K562 (cell line): Measurements from ENCODE around the gene CTNNA3. TPM values are rescaled to one million over a fixed set of nuclear protein-coding genes. Genes with fewer than 3 reads are reported as not detected.

Experiments
- ATAC-seq: fragments of 200-7000 bp; cut with Tn5 transposase; 3 replicates; pipeline ENCODE4 v1.9.1; 2020; ENCODE audit warnings: moderate library complexity
- BruUV-seq: library from RNA; stranded (reverse); fragments of 400-500 nt; replicated peaks from 2 replicates; lab custom pipeline; 2021; lab: Mats Ljungman, UMichigan
- CTCF ChIA-PET: fragments of 300-600 bp; formaldehyde crosslinking; extraction: SDS; loops from one replicate; lab custom pipeline; 2021; ENCODE audit warnings: low intra/inter-chr PET ratio; lab: Yijun Ruan, JAX
- POLR2A ChIA-PET: fragments of 300-600, 350-650 bp; sonication (Branson Sonifier 250); formaldehyde crosslinking; extraction: SDS; loops from one replicate; lab custom pipeline; 2021; ENCODE audit warnings: antibody characterized with exemption, inconsistent platforms; lab: Yijun Ruan, JAX
- DNase-seq, 4 experiments: peaks; one replicate each; pipeline versions ENCODE4 v3.0.0 to v3.0.0-alpha.2; 2011 to 2018; ENCODE audit warnings: low spot score in 3 of 4, mixed read lengths in 3 of 4; ENCODE audit errors: extremely low read depth in 1 of 4
- FAIRE-seq: peaks from 2 replicates; lab custom pipeline; 2011; peaks lifted over from hg19 to GRCh38; lab: Jason Lieb, UNC
- H2AFZ ChIP-seq: 2 replicates; pipeline ENCODE4 v1.6.0; 2011; ENCODE audit warnings: low read depth, low read length, control low read depth, inconsistent platforms
- H3K27ac ChIP-seq: fragments of 200-600 bp; 3 replicates; pipeline ENCODE4 v1.8.0; 2011; ENCODE audit warnings: low read depth, mild to moderate bottlenecking, control low read depth, inconsistent platforms, low read length, moderate library complexity, mixed read lengths; ENCODE audit errors: extremely low read depth
- H3K27me3 ChIP-seq, 2 experiments: fragments of 300-600 bp in 1 of 2; 2 replicates in 1 of 2; 3 replicates in 1 of 2; pipeline versions ENCODE4 v1.6.0 to v1.8.0; 2011; ENCODE audit warnings: inconsistent platforms in 2 of 2, low read length in 2 of 2, mild to moderate bottlenecking in 1 of 2, mixed read lengths in 1 of 2, moderate library complexity in 1 of 2; ENCODE audit not compliant: control insufficient read depth in 2 of 2, insufficient read depth in 2 of 2
- H3K36me3 ChIP-seq: fragments of 300-600 bp; 3 replicates; pipeline ENCODE4 v1.8.0; 2011; ENCODE audit warnings: mild to moderate bottlenecking, low read length, inconsistent platforms; ENCODE audit not compliant: control insufficient read depth, insufficient read depth
- H3K4me1 ChIP-seq, 2 experiments: fragments of 200-600 bp in 1 of 2; replicated peaks in 1 of 2; 2 replicates in 1 of 2; 3 replicates in 1 of 2; pipeline versions ENCODE4 v1.5.1 to v1.8.0; 2011; ENCODE audit warnings: inconsistent platforms in 2 of 2, low read length in 2 of 2, mild to moderate bottlenecking in 1 of 2, mixed read lengths in 1 of 2, moderate library complexity in 1 of 2; ENCODE audit not compliant: control insufficient read depth in 2 of 2, insufficient read depth in 2 of 2
- H3K4me2 ChIP-seq: 2 replicates; pipeline ENCODE4 v1.6.1; 2011; ENCODE audit warnings: low read length, control low read depth, inconsistent platforms, mixed read lengths; ENCODE audit not compliant: insufficient read depth
- H3K4me3 ChIP-seq: fragments of 200-600 bp; sonication (generic), shearing (Covaris generic); 2 replicates; pipeline ENCODE4 v1.5.1; 2016; ENCODE audit warnings: control low read depth, inconsistent platforms
- H3K79me2 ChIP-seq: fragments of 200-600 bp; 3 replicates; pipeline ENCODE4 v1.8.0; 2011; ENCODE audit warnings: low read length, inconsistent platforms; ENCODE audit not compliant: control insufficient read depth, insufficient read depth
- H3K9ac ChIP-seq, 2 experiments: 2 replicates each; pipeline versions ENCODE4 v1.6.0 to v1.6.1; 2011; ENCODE audit warnings: low read depth in 2 of 2, low read length in 2 of 2, control low read depth in 1 of 2, inconsistent platforms in 1 of 2, mild to moderate bottlenecking in 1 of 2, mixed read lengths in 1 of 2; ENCODE audit not compliant: insufficient read depth in 1 of 2
- H3K9me1 ChIP-seq: one replicate; pipeline ENCODE4 v1.6.0; 2011; ENCODE audit warnings: inconsistent platforms, mild to moderate bottlenecking, low read length, moderate library complexity; ENCODE audit not compliant: control insufficient read depth, insufficient read depth
- H3K9me3 ChIP-seq: replicated peaks from 2 replicates; pipeline ENCODE4 v1.5.1; 2011; ENCODE audit warnings: low read depth, low read length, inconsistent platforms; ENCODE audit not compliant: control insufficient read depth, insufficient read depth
- H4K20me1 ChIP-seq: replicated peaks from 2 replicates; pipeline ENCODE4 v1.6.1; 2011; ENCODE audit warnings: low read length, inconsistent platforms, mixed read lengths; ENCODE audit not compliant: control insufficient read depth, insufficient read depth
- CREB3 ChIP-seq: fragments of 450-650 bp; conservative IDR thresholded peaks from 2 replicates; pipeline ENCODE4 v1.6.1; 2016; ENCODE audit warnings: missing genetic modification characterization, low read depth, mild to moderate bottlenecking, missing compliant biosample characterization, moderate library complexity
- HDAC3 ChIP-seq: fragments of 450-650 bp; IDR thresholded peaks from 2 replicates; pipeline ENCODE4 v1.6.1; 2018; ENCODE audit warnings: borderline replicate concordance, mild to moderate bottlenecking, moderate library complexity; ENCODE audit not compliant: partially characterized antibody
- HMGN3 ChIP-seq: IDR thresholded peaks from 2 replicates; pipeline ENCODE4 v1.6.1; 2011; ENCODE audit warnings: borderline replicate concordance, low read depth, mild to moderate bottlenecking, mixed read lengths, low read length; ENCODE audit not compliant: insufficient read length; ENCODE audit errors: extremely low read depth
- IRF1 ChIP-seq: sonication (generic); formaldehyde crosslinking; IDR thresholded peaks from 2 replicates; pipeline ENCODE4 v1.8.0; 2022; ENCODE audit warnings: missing genetic modification reagents, mild to moderate bottlenecking, borderline replicate concordance
- KLF13 ChIP-seq: fragments of 450-650 bp; IDR thresholded peaks from 2 replicates; pipeline ENCODE4 v1.6.1; 2016; ENCODE audit warnings: missing genetic modification characterization, low read depth, mild to moderate bottlenecking, missing compliant biosample characterization, moderate library complexity, borderline replicate concordance
- MED1 ChIP-seq: sonication (generic); formaldehyde crosslinking; IDR thresholded peaks from 2 replicates; pipeline ENCODE4 v1.8.1; 2023; ENCODE audit warnings: missing genetic modification reagents, borderline replicate concordance
- MTA3 ChIP-seq: fragments of 450-650 bp; formaldehyde crosslinking; IDR thresholded peaks from 2 replicates; pipeline ENCODE4 v1.6.1; 2017; ENCODE audit warnings: mild to moderate bottlenecking, borderline replicate concordance
- TEAD4 ChIP-seq, 2 experiments: sonication (generic) in 1 of 2; formaldehyde crosslinking in 1 of 2; IDR thresholded peaks; 2 replicates each; pipeline versions ENCODE4 v1.6.1 to v1.8.0; 2012 to 2022; ENCODE audit warnings: borderline replicate concordance in 1 of 2, inconsistent platforms in 1 of 2, low read length in 1 of 2, mild to moderate bottlenecking in 1 of 2, missing genetic modification reagents in 1 of 2
- ZBTB8A ChIP-seq: fragments of 450-650 bp; IDR thresholded peaks from 2 replicates; pipeline ENCODE4 v1.6.1; 2018; ENCODE audit warnings: mild to moderate bottlenecking, moderate library complexity; ENCODE audit not compliant: partially characterized antibody
- ZFP30 ChIP-seq: fragments of 250-450 bp; sonication (Bioruptor Pico); IDR thresholded peaks from 2 replicates; pipeline ENCODE4 v1.8.0; 2022; ENCODE audit warnings: moderate library complexity, mild to moderate bottlenecking, inconsistent platforms, borderline replicate concordance
- ZNF395 ChIP-seq: fragments of 200-800 bp; sonication (Bioruptor generic); IDR thresholded peaks from 2 replicates; pipeline ENCODE4 v1.6.1; 2017; ENCODE audit warnings: missing genetic modification characterization, missing compliant biosample characterization
- WGBS: fragments of 100-300 bp; shearing (Covaris generic); methylation state at CpG from one replicate; pipeline ENCODE4 v1.1.6; 2016; ENCODE audit warnings: low coverage, mixed read lengths; ENCODE audit not compliant: insufficient coverage; ENCODE audit errors: missing lambda C conversion rate; 5-methylcytosine and 5-hydroxymethylcytosine counted together
- in situ Hi-C: fragments of 300-500 bp; cut with MboI; formaldehyde crosslinking; loops from 4 replicates; pipeline ENCODE4 v1.15.0; 2018; ENCODE audit warnings: inconsistent platforms, mixed read lengths
- intact Hi-C: fragments of 100-400 bp; cut with micrococcal nuclease; formaldehyde crosslinking; loops from 2 replicates; pipeline ENCODE4 v1.14.2; 2022
- polyA plus RNA-seq, 8 experiments: library from polyadenylated mRNA; depleted of rRNA in 4 of 8; stranded (reverse) in 5 of 8; unstranded in 3 of 8; fragments of >200 nt; fragmentation: Nextera tagmentation in 2 of 8; fragmentation: Illumina TruSeq in 1 of 8; extraction: Ambion mirVana in 2 of 8; extraction: Trizol in 1 of 8; gene quantifications; 2 replicates each; pipeline versions ENCODE4 v1.2.1 to v1.2.3, GENCODE V29; 2011 to 2014; ENCODE audit warnings: inconsistent platforms in 1 of 8, missing spikeins in 1 of 8
- total RNA-seq, 7 experiments: library from RNA; depleted of rRNA in 6 of 7; stranded (reverse); fragments of >200 nt in 6 of 7; fragmentation: Illumina TruSeq in 2 of 7; extraction: Trizol in 2 of 7; gene quantifications; 2 replicates each; pipeline versions ENCODE4 v1.2.1 to v1.2.3, GENCODE V29; 2011 to 2021; ENCODE audit warnings: low replicate concordance in 1 of 7

CTNNA3 gene
- total and polyA plus RNA-seq, 9 of the 15 experiments (the other 6 are each of a cell fraction or from before 2014, with no cell fraction given), result 0.04 TPM; not detected in 8

GRCh38 chr10:66301078-66301477, 1394.9 kb downstream of the CTNNA3 start:
- Histone ChIP-seq H3K36me3 (no peaks in the 10 kb centered on the region), H4K20me1 (no peaks in the 10 kb centered on the region), H3K9ac (no peak overlapping the region), H3K9me1 (no peaks in the 10 kb centered on the region), H3K27ac (no peak overlapping the region), H3K4me2 (no peak overlapping the region), H3K4me3 (no peak overlapping the region)
- no peak for FAIRE-seq
- 4% methylated on average over 1 of the region's 1 CpG for WGBS
- no TSS peak for BruUV-seq
- intact Hi-C loops, result no loop called here
- CTCF ChIA-PET, result no interaction called here
- TF ChIP-seq HDAC3 (no peak), TEAD4 (IDR thresholded peaks at IDR 0.05; ENCODE audit: low read length) (no peak), TEAD4 (CRISPR knock-in tag; IDR thresholded peaks at IDR 0.05; ENCODE audit: borderline replicate concordance) (no peak)
- TF ChIP-seq, all 486 proteins: peak for 0
- Histone ChIP-seq H3K9me3 (no peaks in the 10 kb centered on the region), H3K4me1 (no peaks in the 10 kb centered on the region), H3K27me3 (no peaks in the 10 kb centered on the region), H2AFZ (no peak overlapping the region), H3K79me2 (no peaks in the 10 kb centered on the region)
- no peak for DNase-seq
- no peak for ATAC-seq
- in situ Hi-C loops, result no loop called here
- POLR2A ChIA-PET, result no interaction called here

- 0 out of 2 replicates have a peak, but pooled peaks cover 1% of the 10 kb centered on the region for H3K9me3 ChIP-seq
- no peak for FAIRE-seq
- no TSS peak for BruUV-seq
- no peaks in the 10 kb centered on the region for H4K20me1 ChIP-seq
- in situ Hi-C loops, result no loop called here
- H3K79me2 ChIP-seq, result no peaks in the 10 kb centered on the region
- DNase-seq, result no peak
- H3K9me1 ChIP-seq, result no peaks in the 10 kb centered on the region
- intact Hi-C loops, result no loop called here
- H3K9ac ChIP-seq, result no peak overlapping the region
- ChIA-PET POLR2A (no interaction called here), CTCF (no interaction called here)
- no peaks in the 10 kb centered on the region for H3K4me1 ChIP-seq
- H2AFZ ChIP-seq, result no peak overlapping the region
- ATAC-seq, result no peak
- no peak overlapping the region for H3K27ac ChIP-seq
- H3K36me3 ChIP-seq, result no peaks in the 10 kb centered on the region
- WGBS, result 2% methylated on average over 3 of the region's 3 CpGs
- H3K4me3 ChIP-seq, result no peak overlapping the region
- H3K4me2 ChIP-seq, result no peak overlapping the region
- H3K27me3 ChIP-seq, result no peaks in the 10 kb centered on the region
- TF ChIP-seq MTA3, result no peak
- no peak for TF ChIP-seq HMGN3
- no peak for TF ChIP-seq KLF13
- no peak for TF ChIP-seq ZBTB8A
- no peak for TF ChIP-seq IRF1 (CRISPR knock-in tag)
- no peak for TF ChIP-seq CREB3
- no peak for TF ChIP-seq MED1 (CRISPR knock-in tag)
- TF ChIP-seq ZFP30 (CRISPR knock-in tag), result no peak
- TF ChIP-seq ZNF395, result no peak
These were observed 1400.4 kb downstream of the CTNNA3 start for GRCh38 chr10:66295602-66296001.
